MCF 10A (cell line): ENCODE measurements around the gene C2orf74. TPM values are rescaled to one million over a fixed set of nuclear protein-coding genes. Genes with fewer than 3 reads are reported as not detected.
"Not testable (repeated sequence)": the region's sequence is repeated elsewhere in the genome, so short reads cannot be mapped to it uniquely, and the experiment has no call there.

Experiments
- BruUV-seq: library from RNA; stranded (reverse); fragments of 400-500 nt; replicated peaks from 2 replicates; lab custom pipeline; 2021; lab: Mats Ljungman, UMichigan
- CTCF ChIA-PET: fragments of 300-600 bp; sonication (Branson Sonifier 250); formaldehyde crosslinking; extraction: SDS; loops from one replicate; lab custom pipeline; 2021; ENCODE audit warnings: antibody characterized with exemption, inconsistent platforms; lab: Yijun Ruan, JAX
- POLR2A ChIA-PET: fragments of 300-600, 350-650 bp; sonication (Branson Sonifier 250); formaldehyde crosslinking; extraction: SDS; loops from one replicate; lab custom pipeline; 2020; ENCODE audit warnings: antibody characterized with exemption, inconsistent platforms; lab: Yijun Ruan, JAX
- DNase-seq: peaks from one replicate; pipeline ENCODE4 v3.0.0-alpha.2; 2018; ENCODE audit not compliant: unreplicated experiment
- H3K27ac Mint-ChIP-seq: one replicate; pipeline ENCODE4 v1.8.0; 2022; ENCODE audit warnings: mild to moderate bottlenecking, low read depth, mixed read lengths; ENCODE audit not compliant: unreplicated experiment
- H3K27me3 Mint-ChIP-seq: one replicate; pipeline ENCODE4 v1.8.0; 2022; ENCODE audit warnings: mixed read lengths; ENCODE audit not compliant: insufficient read depth, unreplicated experiment
- H3K36me3 Mint-ChIP-seq: one replicate; pipeline ENCODE4 v1.8.0; 2022; ENCODE audit warnings: mild to moderate bottlenecking, moderate library complexity, mixed read lengths; ENCODE audit not compliant: insufficient read depth, unreplicated experiment
- H3K4me1 Mint-ChIP-seq: one replicate; pipeline ENCODE4 v1.8.0; 2022; ENCODE audit warnings: mixed read lengths; ENCODE audit not compliant: insufficient read depth, unreplicated experiment
- H3K4me3 Mint-ChIP-seq: one replicate; pipeline ENCODE4 v1.8.0; 2022; ENCODE audit warnings: mild to moderate bottlenecking, moderate library complexity, mixed read lengths; ENCODE audit not compliant: unreplicated experiment
- H3K9me3 Mint-ChIP-seq: one replicate; pipeline ENCODE4 v1.8.0; 2022; ENCODE audit warnings: mixed read lengths; ENCODE audit not compliant: unreplicated experiment
- intact Hi-C: fragments of 100-400 bp; cut with micrococcal nuclease; formaldehyde crosslinking; loops from 2 replicates; pipeline ENCODE4 v1.14.1; 2022
- total RNA-seq: library from RNA; stranded (reverse); gene quantifications from 2 replicates; pipeline ENCODE4 v1.2.3, GENCODE V29; 2022
- TF ChIP-seq, protein P1 (sequence below): fragments of 200-600 bp; IDR thresholded peaks from one replicate; pipeline ENCODE4 v1.8.0; 2022; ENCODE audit warnings: antibody characterized with exemption, mild to moderate bottlenecking; ENCODE audit not compliant: unreplicated experiment

Gene C2orf74
- total RNA-seq, 1 experiment from 2014 or later = 29.7 TPM

DNA sequence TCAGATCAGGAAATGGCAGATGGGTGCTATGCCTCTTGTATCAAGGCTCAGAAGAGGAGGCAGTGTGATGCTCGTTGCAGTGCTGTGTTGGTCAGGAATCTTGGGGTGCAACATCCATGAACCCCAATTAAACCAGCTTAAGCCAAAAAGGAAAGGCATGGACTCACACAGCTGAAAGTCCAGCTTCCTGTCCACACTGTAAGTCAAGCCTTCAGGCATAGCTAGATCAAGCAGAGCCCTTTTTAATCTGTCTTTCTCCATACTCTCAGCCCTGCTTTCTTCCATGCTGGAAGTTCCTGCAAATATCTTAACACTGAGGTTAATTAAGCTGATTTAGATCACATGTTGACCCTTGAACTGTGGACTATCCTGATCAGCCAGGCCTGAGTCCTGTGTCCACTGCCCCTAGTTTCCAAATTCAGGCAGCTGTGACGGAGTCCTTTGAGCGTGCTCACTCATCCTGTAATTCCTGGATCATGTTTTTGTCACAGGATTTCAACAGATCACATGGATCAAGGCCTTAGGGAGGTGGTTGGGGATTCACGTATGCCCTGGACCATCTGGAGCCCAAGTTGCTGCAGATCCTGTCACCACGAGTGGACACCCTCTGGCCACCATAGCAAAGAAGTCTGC is 4.5 kb upstream of the C2orf74 start:
- no peaks in the 10 kb centered on the region for H3K27me3 Mint-ChIP-seq
- intact Hi-C loops = no loop called here
- H3K27ac Mint-ChIP-seq = no peak overlapping the region
- BruUV-seq = no TSS peak
- TF ChIP-seq, protein P1, sequence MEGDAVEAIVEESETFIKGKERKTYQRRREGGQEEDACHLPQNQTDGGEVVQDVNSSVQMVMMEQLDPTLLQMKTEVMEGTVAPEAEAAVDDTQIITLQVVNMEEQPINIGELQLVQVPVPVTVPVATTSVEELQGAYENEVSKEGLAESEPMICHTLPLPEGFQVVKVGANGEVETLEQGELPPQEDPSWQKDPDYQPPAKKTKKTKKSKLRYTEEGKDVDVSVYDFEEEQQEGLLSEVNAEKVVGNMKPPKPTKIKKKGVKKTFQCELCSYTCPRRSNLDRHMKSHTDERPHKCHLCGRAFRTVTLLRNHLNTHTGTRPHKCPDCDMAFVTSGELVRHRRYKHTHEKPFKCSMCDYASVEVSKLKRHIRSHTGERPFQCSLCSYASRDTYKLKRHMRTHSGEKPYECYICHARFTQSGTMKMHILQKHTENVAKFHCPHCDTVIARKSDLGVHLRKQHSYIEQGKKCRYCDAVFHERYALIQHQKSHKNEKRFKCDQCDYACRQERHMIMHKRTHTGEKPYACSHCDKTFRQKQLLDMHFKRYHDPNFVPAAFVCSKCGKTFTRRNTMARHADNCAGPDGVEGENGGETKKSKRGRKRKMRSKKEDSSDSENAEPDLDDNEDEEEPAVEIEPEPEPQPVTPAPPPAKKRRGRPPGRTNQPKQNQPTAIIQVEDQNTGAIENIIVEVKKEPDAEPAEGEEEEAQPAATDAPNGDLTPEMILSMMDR = no peak
- DNase-seq = no peak
- POLR2A ChIA-PET = interaction anchor here (1.2 kb wide), 1 partner anchor 13 kb away, joined by 4 read pairs; no protein-coding TSS in a partner anchor
- CTCF ChIA-PET = no interaction called here
- H3K4me3 Mint-ChIP-seq = no peak overlapping the region
- peaks cover 39% of the 10 kb centered on the region for H3K36me3 Mint-ChIP-seq
- H3K9me3 Mint-ChIP-seq = no peaks in the 10 kb centered on the region
- H3K4me1 Mint-ChIP-seq = no peaks in the 10 kb centered on the region

DNA sequence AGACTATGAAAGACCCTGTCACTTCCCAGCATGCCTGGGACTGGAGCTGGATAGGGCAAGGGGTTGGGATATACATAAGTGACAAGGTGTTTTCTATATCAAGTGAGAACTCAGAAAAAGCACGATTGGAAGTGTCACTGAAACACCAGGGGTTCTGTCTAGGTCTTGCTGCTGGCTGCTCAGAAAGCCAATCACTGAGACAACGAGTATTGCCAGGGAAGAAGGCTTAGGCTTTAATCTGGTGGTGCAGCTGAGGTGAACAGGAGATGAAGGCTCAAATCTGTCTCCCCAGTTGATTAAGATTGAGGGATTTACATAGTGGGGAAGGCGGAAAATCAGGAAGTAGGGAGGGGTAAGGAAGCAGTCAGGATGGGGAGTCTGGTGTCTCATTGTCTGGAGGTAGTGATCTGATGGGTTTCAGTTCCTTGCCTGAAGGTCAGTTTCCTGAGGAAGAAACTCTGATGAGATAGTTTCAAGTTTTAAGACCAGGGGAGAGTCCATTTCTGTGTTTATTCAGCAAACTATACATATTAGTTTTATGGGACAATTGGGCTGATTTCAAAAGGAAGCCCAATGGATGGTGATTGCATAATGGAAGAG is 3.5 kb upstream of the C2orf74 start:
- H3K27me3 Mint-ChIP-seq = no peaks in the 10 kb centered on the region
- H3K9me3 Mint-ChIP-seq = no peaks in the 10 kb centered on the region
- no TSS peak for BruUV-seq
- H3K36me3 Mint-ChIP-seq = peaks cover 48% of the 10 kb centered on the region
- TF ChIP-seq, protein P1 = no peak
- H3K4me1 Mint-ChIP-seq = no peaks in the 10 kb centered on the region
- H3K4me3 Mint-ChIP-seq = no peak overlapping the region
- intact Hi-C loops = no loop called here
- DNase-seq = no peak
- CTCF ChIA-PET = no interaction called here
- POLR2A ChIA-PET = interaction anchor here (0.6 to 1.2 kb wide), 3 partner anchors 14 to 21 kb away, joined by 3 to 4 read pairs (median 3); no protein-coding TSS in a partner anchor
- no peak overlapping the region for H3K27ac Mint-ChIP-seq

DNA sequence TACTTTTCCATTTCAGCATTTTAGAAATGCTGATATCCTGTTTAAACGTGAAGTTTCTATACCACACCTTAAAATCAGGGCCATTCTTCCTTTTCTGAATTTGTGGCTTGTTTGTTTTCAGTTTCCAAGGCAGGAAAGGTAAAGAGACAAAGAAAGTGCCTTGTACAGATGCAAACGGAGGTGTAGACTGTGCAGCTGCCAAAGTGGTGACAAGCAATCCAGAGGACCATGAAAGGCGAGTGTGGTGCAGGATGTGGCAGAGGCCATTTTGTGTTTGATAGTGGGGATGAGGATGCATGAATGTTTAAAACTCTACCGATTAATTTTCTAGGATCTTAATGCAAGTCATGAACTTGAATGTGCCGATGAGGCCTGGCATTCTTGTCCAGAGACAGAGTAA is 733 bp downstream of the C2orf74 start:
- Mint-ChIP-seq H3K4me3 (no peak overlapping the region), H3K27ac (no peak overlapping the region), H3K9me3 (peaks cover 6% of the 10 kb centered on the region), H3K36me3 (peaks cover 68% of the 10 kb centered on the region), H3K4me1 (no peaks in the 10 kb centered on the region), H3K27me3 (no peaks in the 10 kb centered on the region)
- POLR2A ChIA-PET = interaction anchor here (0.6 to 1.3 kb wide), 4 partner anchors 8 to 137 kb away, joined by 3 to 5 read pairs (median 3); no protein-coding TSS in a partner anchor
- no TSS peak for BruUV-seq
- CTCF ChIA-PET = no interaction called here
- TF ChIP-seq, protein P1 = no peak
- intact Hi-C loops = no loop called here
- no peak for DNase-seq

DNA sequence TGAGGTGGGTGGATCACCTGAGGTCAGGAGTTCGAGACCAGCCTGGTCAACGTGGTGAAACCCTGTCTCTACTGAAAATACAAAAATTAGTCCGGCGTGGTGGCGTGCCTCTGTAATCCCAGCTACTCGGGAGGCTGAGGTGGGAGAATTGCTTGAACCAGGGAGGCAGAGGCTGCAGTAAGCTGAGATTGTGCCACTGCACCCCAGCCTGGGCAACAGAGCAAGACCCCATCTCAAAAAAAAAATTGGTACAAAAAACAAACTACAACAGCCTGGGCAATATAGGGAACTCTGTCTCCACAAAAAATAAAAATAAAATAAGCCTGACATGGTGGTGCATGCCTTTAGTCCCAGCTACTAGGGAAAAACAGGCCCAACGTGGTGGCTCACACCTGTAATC is 3.1 kb downstream of the C2orf74 start:
- peaks cover 67% of the 10 kb centered on the region for H3K36me3 Mint-ChIP-seq
- H3K27me3 Mint-ChIP-seq, DNase-seq, H3K4me3 Mint-ChIP-seq, H3K9me3 Mint-ChIP-seq, H3K27ac Mint-ChIP-seq, H3K4me1 Mint-ChIP-seq, intact Hi-C loops, BruUV-seq: not testable (repeated sequence)
- ChIA-PET CTCF (interaction anchor here (0.8 kb wide), 1 partner anchor 29 kb away, joined by 5 read pairs; no protein-coding TSS in a partner anchor), POLR2A (interaction anchor here (1.0 to 2.0 kb wide), 2 partner anchors 9 to 12 kb away, joined by 3 to 11 read pairs; no protein-coding TSS in a partner anchor)
